A549 (cell line): ENCODE data around the gene ZFP62. TPM values are rescaled to one million over a fixed set of nuclear protein-coding genes. Genes with fewer than 3 reads are reported as not detected.

Experiments
- ATAC-seq, 2 experiments: fragments of 200-7000 bp in 1 of 2; fragments of >200 bp in 1 of 2; cut with Nextera tagmentation in 1 of 2; cut with Tn5 transposase in 1 of 2; 3 replicates each; pipeline versions ENCODE4 v1.8.0 to v1.9.1; 2018 to 2020; ENCODE audit warnings: mild to moderate bottlenecking in 1 of 2, moderate library complexity in 1 of 2
- CTCF ChIA-PET: fragments of 300-600 bp; sonication (Branson Sonifier 250); formaldehyde crosslinking; extraction: SDS; loops from one replicate; lab custom pipeline; 2021; ENCODE audit warnings: antibody characterized with exemption, inconsistent platforms; lab: Yijun Ruan, JAX
- POLR2A ChIA-PET: fragments of 350-600 bp; formaldehyde crosslinking; extraction: SDS; loops from one replicate; lab custom pipeline; 2021; ENCODE audit warnings: antibody characterized with exemption, inconsistent platforms; lab: Yijun Ruan, JAX
- DNase-seq, 2 experiments: peaks; one replicate each; pipeline versions ENCODE4 v3.0.0 to v3.0.0-alpha.2; 2011 to 2016; ENCODE audit warnings: low read depth in 1 of 2, low spot score in 1 of 2
- FAIRE-seq: peaks from 2 replicates; lab custom pipeline; 2011; peaks lifted over from hg19 to GRCh38; lab: Jason Lieb, UNC
- H3K27ac ChIP-seq, 2 experiments: fragments of >200 bp; sonication (Bioruptor Twin); formaldehyde crosslinking; 3 replicates each; pipeline ENCODE4 v1.5.1; 2016 to 2017
- H3K4me1 ChIP-seq: fragments of >200 bp; sonication (Bioruptor Twin); formaldehyde crosslinking; 3 replicates; pipeline ENCODE4 v1.6.1; 2016
- H3K4me2 ChIP-seq: fragments of >200 bp; sonication (Bioruptor Twin); formaldehyde crosslinking; 3 replicates; pipeline ENCODE4 v1.6.1; 2016
- H3K4me3 ChIP-seq: fragments of >200 bp; sonication (Bioruptor Twin); formaldehyde crosslinking; 3 replicates; pipeline ENCODE4 v1.5.1; 2016
- H3K9me3 ChIP-seq: fragments of >200 bp; sonication (Bioruptor Twin); formaldehyde crosslinking; 3 replicates; pipeline ENCODE4 v1.6.1; 2016
- BCL3 ChIP-seq: fragments of >200 bp; sonication (Bioruptor Twin); formaldehyde crosslinking; IDR thresholded peaks from 3 replicates; pipeline ENCODE4 v1.6.1; 2016
- BHLHE40 ChIP-seq: IDR thresholded peaks from 2 replicates; pipeline ENCODE4 v1.6.1; 2012; ENCODE audit warnings: low read depth, low read length, inconsistent platforms
- CBX2 ChIP-seq: fragments of 200-600 bp; sonication (generic); IDR thresholded peaks from 2 replicates; pipeline ENCODE4 v1.6.1; 2016; ENCODE audit warnings: low read depth, mild to moderate bottlenecking, borderline replicate concordance
- CEBPB ChIP-seq, 2 experiments: fragments of >200 bp in 1 of 2; sonication (Bioruptor Twin) in 1 of 2; formaldehyde crosslinking in 1 of 2; IDR thresholded peaks; 2 replicates each; pipeline ENCODE4 v1.6.1; 2012 to 2016
- CHD2 ChIP-seq: fragments of 150-350 bp; IDR thresholded peaks from 2 replicates; pipeline ENCODE4 v1.6.1; 2014; ENCODE audit warnings: low read length; ENCODE audit not compliant: partially characterized antibody
- CHD4 ChIP-seq: fragments of 200-600 bp; sonication (generic); IDR thresholded peaks from 2 replicates; pipeline ENCODE4 v1.6.1; 2016; ENCODE audit warnings: antibody characterized with exemption, mild to moderate bottlenecking, borderline replicate concordance
- CTCF ChIP-seq: fragments of >200 bp; sonication (Bioruptor Twin); formaldehyde crosslinking; IDR thresholded peaks from 3 replicates; pipeline ENCODE4 v1.5.1; 2016
- EHF ChIP-seq: fragments of 250-450 bp; sonication (Bioruptor Pico); IDR thresholded peaks from 2 replicates; pipeline ENCODE4 v1.5.0; 2020; ENCODE audit warnings: mild to moderate bottlenecking
- EHMT2 ChIP-seq: fragments of 200-600 bp; sonication (generic); IDR thresholded peaks from 2 replicates; pipeline ENCODE4 v1.6.1; 2016; ENCODE audit warnings: antibody characterized with exemption, low read depth, mild to moderate bottlenecking, moderate library complexity
- EP300 ChIP-seq, 2 experiments: fragments of >200 bp; sonication (Bioruptor Twin); formaldehyde crosslinking; IDR thresholded peaks; 2 replicates in 1 of 2; 3 replicates in 1 of 2; pipeline ENCODE4 v1.6.1; 2016 to 2017
- FOSB ChIP-seq: fragments of 250-450 bp; sonication (Bioruptor Pico); IDR thresholded peaks from 2 replicates; pipeline ENCODE4 v1.5.0; 2020; ENCODE audit warnings: mild to moderate bottlenecking, moderate library complexity
- FOSL2 ChIP-seq, 2 experiments: fragments of 450-650 bp in 1 of 2; fragments of >200 bp in 1 of 2; sonication (Bioruptor Twin) in 1 of 2; formaldehyde crosslinking; IDR thresholded peaks; 2 replicates each; pipeline versions ENCODE4 v1.5.0 to v1.6.1; 2016 to 2020; ENCODE audit warnings: mild to moderate bottlenecking in 1 of 2, moderate library complexity in 1 of 2
- FOXS1 ChIP-seq: fragments of 250-450 bp; sonication (Bioruptor Pico); IDR thresholded peaks from 2 replicates; pipeline ENCODE4 v1.5.0; 2020; ENCODE audit warnings: mild to moderate bottlenecking, moderate library complexity
- GATA3 ChIP-seq: IDR thresholded peaks from 2 replicates; pipeline ENCODE4 v1.6.1; 2012; ENCODE audit warnings: borderline replicate concordance
- HDAC2 ChIP-seq: fragments of 200-600 bp; sonication (generic); IDR thresholded peaks from 2 replicates; pipeline ENCODE4 v1.6.1; 2016
- HEYL ChIP-seq: fragments of 250-450 bp; sonication (Bioruptor Pico); IDR thresholded peaks from 2 replicates; pipeline ENCODE4 v1.8.0; 2021; ENCODE audit warnings: mild to moderate bottlenecking, moderate library complexity
- HOXB5 ChIP-seq: fragments of 250-450 bp; sonication (Bioruptor Pico); IDR thresholded peaks from 2 replicates; pipeline ENCODE4 v1.5.0; 2020; ENCODE audit warnings: mild to moderate bottlenecking, moderate library complexity
- JUN ChIP-seq, 2 experiments: fragments of >200 bp; sonication (Bioruptor Twin); formaldehyde crosslinking; IDR thresholded peaks; 2 replicates in 1 of 2; 3 replicates in 1 of 2; pipeline ENCODE4 v1.6.1; 2016 to 2017
- JUNB ChIP-seq: fragments of >200 bp; sonication (Bioruptor Twin); formaldehyde crosslinking; IDR thresholded peaks from 2 replicates; pipeline ENCODE4 v1.6.1; 2016
- KDM5A ChIP-seq: fragments of 200-600 bp; sonication (generic); IDR thresholded peaks from 2 replicates; pipeline ENCODE4 v1.6.1; 2016; ENCODE audit warnings: antibody characterized with exemption, mild to moderate bottlenecking
- MAFK ChIP-seq: fragments of 450-650 bp; IDR thresholded peaks from 2 replicates; pipeline ENCODE4 v1.6.1; 2014; ENCODE audit not compliant: partially characterized antibody
- MAX ChIP-seq: IDR thresholded peaks from 2 replicates; pipeline ENCODE4 v1.6.1; 2012
- MYC ChIP-seq: IDR thresholded peaks from 2 replicates; pipeline ENCODE4 v1.6.1; 2012; ENCODE audit warnings: mild to moderate bottlenecking, inconsistent platforms, low read length, improper control_type of control experiment, borderline replicate concordance
- NFE2L2 ChIP-seq: fragments of 150-350 bp; conservative IDR thresholded peaks from 2 replicates; pipeline ENCODE4 v1.6.1; 2014; ENCODE audit warnings: low read length
- NPAS2 ChIP-seq: fragments of 250-450 bp; sonication (Bioruptor Pico); IDR thresholded peaks from 2 replicates; pipeline ENCODE4 v1.8.0; 2022; ENCODE audit warnings: mild to moderate bottlenecking, moderate library complexity, borderline replicate concordance
- NR3C1 ChIP-seq: fragments of >200 bp; sonication (Bioruptor Twin); formaldehyde crosslinking; IDR thresholded peaks from 3 replicates; pipeline ENCODE4 v1.6.1; 2017
- PHF8 ChIP-seq: fragments of 200-600 bp; sonication (generic); IDR thresholded peaks from 2 replicates; pipeline ENCODE4 v1.6.1; 2016; ENCODE audit warnings: low read depth, mild to moderate bottlenecking, antibody characterized with exemption, moderate library complexity, borderline replicate concordance
- POLR2AphosphoS2 ChIP-seq: conservative IDR thresholded peaks from 2 replicates; pipeline ENCODE4 v1.6.1; 2012; ENCODE audit warnings: low read length, improper control_type of control experiment, inconsistent platforms
- RAD21 ChIP-seq, 2 experiments: fragments of >200 bp in 1 of 2; sonication (Bioruptor Twin) in 1 of 2; formaldehyde crosslinking in 1 of 2; IDR thresholded peaks in 1 of 2; conservative IDR thresholded peaks in 1 of 2; 2 replicates in 1 of 2; 3 replicates in 1 of 2; pipeline ENCODE4 v1.6.1; 2012 to 2018; ENCODE audit warnings: inconsistent platforms in 1 of 2
- SMC3 ChIP-seq: fragments of >200 bp; sonication (Bioruptor Twin); formaldehyde crosslinking; IDR thresholded peaks from 3 replicates; pipeline ENCODE4 v1.6.1; 2018; ENCODE audit warnings: inconsistent platforms
- SREBF2 ChIP-seq: fragments of 450-650 bp; IDR thresholded peaks from 2 replicates; pipeline ENCODE4 v1.6.1; 2014; ENCODE audit warnings: mild to moderate bottlenecking, moderate library complexity
- USF2 ChIP-seq: fragments of 450-650 bp; IDR thresholded peaks from 2 replicates; pipeline ENCODE4 v1.6.1; 2014; ENCODE audit warnings: antibody characterized with exemption
- ZC3H11A ChIP-seq: fragments of 450-650 bp; IDR thresholded peaks from 2 replicates; pipeline ENCODE4 v1.6.1; 2014; ENCODE audit warnings: antibody characterized with exemption, mild to moderate bottlenecking
- WGBS: methylation state at CpG from one replicate; pipeline ENCODE4 v1.1.6; 2017; ENCODE audit errors: missing lambda C conversion rate; 5-methylcytosine and 5-hydroxymethylcytosine counted together
- polyA plus RNA-seq, 4 experiments: library from polyadenylated mRNA; depleted of rRNA in 3 of 4; stranded (reverse); fragments of >200 nt; fragmentation: RNase III in 1 of 4; extraction: RNeasy Plus Mini Kit Qiagen cat#74134 plus additional on column Dnase treatment in 1 of 4; gene quantifications; 2 replicates in 3 of 4; 3 replicates in 1 of 4; pipeline ENCODE4 v1.2.3, GENCODE V29; 2011 to 2017

ZFP62 gene
- polyA plus RNA-seq, 2 of the 4 experiments (the other 2 are of a cell fraction) = 13.9 to 23.4 TPM

- no peak for FAIRE-seq
- Histone ChIP-seq H3K9me3 (no peaks in the 10 kb centered on the region), H3K4me1 (peaks cover 33% of the 10 kb centered on the region), H3K27ac (0 out of 6 replicates have a peak overlapping the region, but pooled peaks of 1 of the 2 experiments have one; percentile 19), H3K4me3 (no peak overlapping the region), H3K4me2 (peak overlapping the region; percentile 21; the same call in 1 of the 3 replicates)
- CTCF ChIA-PET = interaction anchor here (0.6 to 4.3 kb wide), 43 partner anchors 8 to 316 kb away, joined by 3 to 24 read pairs (median 5); no protein-coding TSS in a partner anchor
- WGBS = 2% methylated on average over 3 of the region's 3 CpGs
- peak; percentile 91 to 94 for ATAC-seq
- DNase-seq = peak; percentile 87 to 89
- POLR2A ChIA-PET = interaction anchor here (1.0 kb wide), 1 partner anchor 59 kb away, joined by 4 read pairs; no protein-coding TSS in a partner anchor
- TF ChIP-seq NFE2L2 (no peak), BCL3 (no peak), GATA3 (no peak), FOSB (no peak), CHD2 (no peak), MAFK (no peak), HDAC2 (no peak), KDM5A (no peak), NPAS2 (CRISPR knock-in tag) (no peak), SREBF2 (no peak), USF2 (no peak), JUNB (no peak), EP300 (IDR thresholded peaks at IDR 0.05) (no peak), MAX (0 out of 2 replicates have a peak, but pooled peaks have one; percentile 19), FOXS1 (CRISPR knock-in tag) (no peak), FOSL2 (IDR thresholded peaks at IDR 0.05) (no peak), FOSL2 (CRISPR knock-in tag; IDR thresholded peaks at IDR 0.05) (no peak), HEYL (CRISPR knock-in tag) (no peak), BHLHE40 (no peak), EHF (no peak), MYC (no peak), CTCF (peak; percentile 86), HOXB5 (CRISPR knock-in tag) (no peak), NR3C1 (no peak), POLR2AphosphoS2 (no peak), EHMT2 (no peak), CBX2 (no peak), PHF8 (no peak), RAD21 (conservative IDR thresholded peaks at IDR 0.05 in 1 of 2, IDR thresholded peaks at IDR 0.05 in 1 of 2) (peak; percentile 84 to 90), CHD4 (no peak), SMC3 (peak; percentile 81), CEBPB (IDR thresholded peaks at IDR 0.05) (no peak), JUN (IDR thresholded peaks at IDR 0.05) (no peak), ZC3H11A (no peak)
Observed at GRCh38 chr5:180868960-180869359, 7.9 kb upstream of the ZFP62 start.
